ENCODE results near the gene DYNC2I2.

DNA sequence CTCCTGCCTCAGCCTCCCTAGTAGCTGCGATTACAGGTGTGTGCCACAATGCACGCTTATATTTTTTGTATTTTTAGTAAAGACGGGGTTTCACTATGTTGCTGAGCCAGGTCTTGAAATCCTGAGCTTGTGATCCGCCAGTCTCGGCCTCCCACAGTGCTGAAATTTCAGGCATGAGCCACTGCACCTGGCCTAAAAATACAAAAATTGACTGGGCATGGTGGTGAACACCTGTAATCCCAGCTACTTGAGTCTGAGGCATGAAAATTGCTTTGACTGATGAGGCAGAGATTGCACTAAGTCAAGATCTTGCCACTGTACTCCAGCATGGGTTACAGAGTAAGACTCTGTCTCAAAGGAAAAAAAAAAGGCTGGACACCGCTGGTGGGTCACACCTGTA lies 13.1 kb upstream of the DYNC2I2 start:
- TF ChIP-seq, protein P1, sequence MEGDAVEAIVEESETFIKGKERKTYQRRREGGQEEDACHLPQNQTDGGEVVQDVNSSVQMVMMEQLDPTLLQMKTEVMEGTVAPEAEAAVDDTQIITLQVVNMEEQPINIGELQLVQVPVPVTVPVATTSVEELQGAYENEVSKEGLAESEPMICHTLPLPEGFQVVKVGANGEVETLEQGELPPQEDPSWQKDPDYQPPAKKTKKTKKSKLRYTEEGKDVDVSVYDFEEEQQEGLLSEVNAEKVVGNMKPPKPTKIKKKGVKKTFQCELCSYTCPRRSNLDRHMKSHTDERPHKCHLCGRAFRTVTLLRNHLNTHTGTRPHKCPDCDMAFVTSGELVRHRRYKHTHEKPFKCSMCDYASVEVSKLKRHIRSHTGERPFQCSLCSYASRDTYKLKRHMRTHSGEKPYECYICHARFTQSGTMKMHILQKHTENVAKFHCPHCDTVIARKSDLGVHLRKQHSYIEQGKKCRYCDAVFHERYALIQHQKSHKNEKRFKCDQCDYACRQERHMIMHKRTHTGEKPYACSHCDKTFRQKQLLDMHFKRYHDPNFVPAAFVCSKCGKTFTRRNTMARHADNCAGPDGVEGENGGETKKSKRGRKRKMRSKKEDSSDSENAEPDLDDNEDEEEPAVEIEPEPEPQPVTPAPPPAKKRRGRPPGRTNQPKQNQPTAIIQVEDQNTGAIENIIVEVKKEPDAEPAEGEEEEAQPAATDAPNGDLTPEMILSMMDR (conservative IDR thresholded peaks at IDR 0.05; ENCODE audit: low read depth in 2 of 2): no peak
- TF ChIP-seq ZNF114 (CRISPR knock-in tag; IDR thresholded peaks at IDR 0.05) (no peak), POLR2AphosphoS5 (IDR thresholded peaks at IDR 0.05; ENCODE audit: low read depth) (no peak), EZH2 (IDR thresholded peaks at IDR 0.05; ENCODE audit: low read depth, unreplicated experiment) (no peak)
- TF ChIP-seq, protein P2, sequence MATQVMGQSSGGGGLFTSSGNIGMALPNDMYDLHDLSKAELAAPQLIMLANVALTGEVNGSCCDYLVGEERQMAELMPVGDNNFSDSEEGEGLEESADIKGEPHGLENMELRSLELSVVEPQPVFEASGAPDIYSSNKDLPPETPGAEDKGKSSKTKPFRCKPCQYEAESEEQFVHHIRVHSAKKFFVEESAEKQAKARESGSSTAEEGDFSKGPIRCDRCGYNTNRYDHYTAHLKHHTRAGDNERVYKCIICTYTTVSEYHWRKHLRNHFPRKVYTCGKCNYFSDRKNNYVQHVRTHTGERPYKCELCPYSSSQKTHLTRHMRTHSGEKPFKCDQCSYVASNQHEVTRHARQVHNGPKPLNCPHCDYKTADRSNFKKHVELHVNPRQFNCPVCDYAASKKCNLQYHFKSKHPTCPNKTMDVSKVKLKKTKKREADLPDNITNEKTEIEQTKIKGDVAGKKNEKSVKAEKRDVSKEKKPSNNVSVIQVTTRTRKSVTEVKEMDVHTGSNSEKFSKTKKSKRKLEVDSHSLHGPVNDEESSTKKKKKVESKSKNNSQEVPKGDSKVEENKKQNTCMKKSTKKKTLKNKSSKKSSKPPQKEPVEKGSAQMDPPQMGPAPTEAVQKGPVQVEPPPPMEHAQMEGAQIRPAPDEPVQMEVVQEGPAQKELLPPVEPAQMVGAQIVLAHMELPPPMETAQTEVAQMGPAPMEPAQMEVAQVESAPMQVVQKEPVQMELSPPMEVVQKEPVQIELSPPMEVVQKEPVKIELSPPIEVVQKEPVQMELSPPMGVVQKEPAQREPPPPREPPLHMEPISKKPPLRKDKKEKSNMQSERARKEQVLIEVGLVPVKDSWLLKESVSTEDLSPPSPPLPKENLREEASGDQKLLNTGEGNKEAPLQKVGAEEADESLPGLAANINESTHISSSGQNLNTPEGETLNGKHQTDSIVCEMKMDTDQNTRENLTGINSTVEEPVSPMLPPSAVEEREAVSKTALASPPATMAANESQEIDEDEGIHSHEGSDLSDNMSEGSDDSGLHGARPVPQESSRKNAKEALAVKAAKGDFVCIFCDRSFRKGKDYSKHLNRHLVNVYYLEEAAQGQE (IDR thresholded peaks at IDR 0.05; ENCODE audit: unreplicated experiment): no peak
